ENCODE results near the gene TCIRG1. TPM values are rescaled to one million over a fixed set of nuclear protein-coding genes. Genes with fewer than 3 reads are reported as not detected.
"Not testable (repeated sequence)": the region's sequence is repeated elsewhere in the genome, so short reads cannot be mapped to it uniquely, and the experiment has no call there.

TCIRG1 gene
- polyA plus RNA-seq = 83.1 TPM
- long read RNA-seq, donor 1, partial matches to known transcripts = 0 of 14 reads
- long read RNA-seq, donor 1, other reads (novel, unspliced or antisense) = 11 of 14 reads
- long read RNA-seq, donor 2, partial matches to known transcripts = 22 of 48 reads
- long read RNA-seq, donor 2, other reads (novel, unspliced or antisense) = 23 of 48 reads
- long read RNA-seq, donor 3 = 0 reads
- long read RNA-seq, donor 4 = 0 reads
- long read RNA-seq, donor 5, partial matches to known transcripts = 0 of 3 reads
- long read RNA-seq, donor 5, other reads (novel, unspliced or antisense) = 0 of 3 reads
- long read RNA-seq, donor 6, partial matches to known transcripts = 17 of 44 reads
- long read RNA-seq, donor 6, other reads (novel, unspliced or antisense) = 26 of 44 reads
- long read RNA-seq, donor 7, partial matches to known transcripts = 0 of 2 reads
- long read RNA-seq, donor 7, other reads (novel, unspliced or antisense) = 0 of 2 reads
- long read RNA-seq, donor 8, partial matches to known transcripts = 0 of 2 reads
- long read RNA-seq, donor 8, other reads (novel, unspliced or antisense) = 0 of 2 reads
- long read RNA-seq, donor 9, partial matches to known transcripts = 0 of 1 reads
- long read RNA-seq, donor 9, other reads (novel, unspliced or antisense) = 0 of 1 reads
- long read RNA-seq, donor 10, partial matches to known transcripts = 6 of 26 reads
- long read RNA-seq, donor 10, other reads (novel, unspliced or antisense) = 16 of 26 reads
- long read RNA-seq, donor 11, partial matches to known transcripts = 0 of 3 reads
- long read RNA-seq, donor 11, other reads (novel, unspliced or antisense) = 0 of 3 reads

GRCh38 chr11:68038718-68039525 lies at the start of gene TCIRG1:
Gene TCIRG1 (plus strand): TSS chr11:68039025. CDS start chr11:68041272, 2,247 bp downstream.
- WGBS (ENCODE audit: insufficient coverage, low lambda C conversion rate) = no CpG with 5 or more reads among the region's 51 CpGs
- no peaks in the 10 kb centered on the region for H3K27me3 ChIP-seq (ENCODE audit: control insufficient read depth, insufficient read depth, low read length)
- H3K36me3 ChIP-seq (ENCODE audit: control insufficient read depth, insufficient read depth, low read length) = peaks cover 30% of the 10 kb centered on the region
- no peaks in the 10 kb centered on the region for H3K9me3 ChIP-seq (ENCODE audit: control insufficient read depth, low read depth, low read length)
- H3K27ac ChIP-seq (ENCODE audit: low read length) = peak within 1 kb of the TSS; percentile 76
- H3K4me3 ChIP-seq (ENCODE audit: low read length) = peak within 1 kb of the TSS; percentile 81
- peak; percentile 84 to 90 for DNase-seq
- peaks cover 38% of the 10 kb centered on the region for H3K4me1 ChIP-seq (ENCODE audit: control insufficient read depth, insufficient read depth, low read length)

- not testable (repeated sequence) for H3K27me3 ChIP-seq (ENCODE audit: control insufficient read depth, insufficient read depth, low read length); H3K4me1 ChIP-seq (ENCODE audit: control insufficient read depth, insufficient read depth, low read length); H3K36me3 ChIP-seq (ENCODE audit: control insufficient read depth, insufficient read depth, low read length); H3K9me3 ChIP-seq (ENCODE audit: control insufficient read depth, low read depth, low read length); H3K4me3 ChIP-seq (ENCODE audit: low read length); H3K27ac ChIP-seq (ENCODE audit: low read length)
- DNase-seq = peak in 1 of 2 donors; percentile 79
- WGBS (ENCODE audit: insufficient coverage, low lambda C conversion rate) = no CpG with 5 or more reads among the region's 58 CpGs
These were observed 48.1 kb upstream of the TCIRG1 start for GRCh38 chr11:67990546-67991346.

- not testable (repeated sequence) for H3K9me3 ChIP-seq (ENCODE audit: control insufficient read depth, low read depth, low read length); H3K27me3 ChIP-seq (ENCODE audit: control insufficient read depth, insufficient read depth, low read length); H3K4me1 ChIP-seq (ENCODE audit: control insufficient read depth, insufficient read depth, low read length); H3K36me3 ChIP-seq (ENCODE audit: control insufficient read depth, insufficient read depth, low read length); H3K27ac ChIP-seq (ENCODE audit: low read length); DNase-seq; H3K4me3 ChIP-seq (ENCODE audit: low read length)
- no CpG with 5 or more reads among the region's 70 CpGs for WGBS (ENCODE audit: insufficient coverage, low lambda C conversion rate)
These were observed 47.3 kb upstream of the TCIRG1 start for GRCh38 chr11:67991347-67992121.

- DNase-seq; H3K4me3 ChIP-seq (ENCODE audit: low read length); H3K9me3 ChIP-seq (ENCODE audit: control insufficient read depth, low read depth, low read length); H3K36me3 ChIP-seq (ENCODE audit: control insufficient read depth, insufficient read depth, low read length); H3K27ac ChIP-seq (ENCODE audit: low read length); H3K27me3 ChIP-seq (ENCODE audit: control insufficient read depth, insufficient read depth, low read length): not testable (repeated sequence)
- peaks cover 18% of the 10 kb centered on the region for H3K4me1 ChIP-seq (ENCODE audit: control insufficient read depth, insufficient read depth, low read length)
- no CpG with 5 or more reads among the region's 12 CpGs for WGBS (ENCODE audit: insufficient coverage, low lambda C conversion rate)
These were observed 45.0 kb upstream of the TCIRG1 start for GRCh38 chr11:67993821-67994220.

GRCh38 chr11:67994387-67994786 lies 44.4 kb upstream of the TCIRG1 start:
- H3K27me3 ChIP-seq (ENCODE audit: control insufficient read depth, insufficient read depth, low read length); DNase-seq; H3K36me3 ChIP-seq (ENCODE audit: control insufficient read depth, insufficient read depth, low read length); H3K4me3 ChIP-seq (ENCODE audit: low read length); H3K9me3 ChIP-seq (ENCODE audit: control insufficient read depth, low read depth, low read length); H3K27ac ChIP-seq (ENCODE audit: low read length): not testable (repeated sequence)
- peaks cover 18% of the 10 kb centered on the region for H3K4me1 ChIP-seq (ENCODE audit: control insufficient read depth, insufficient read depth, low read length)
- no CpG with 5 or more reads among the region's 5 CpGs for WGBS (ENCODE audit: insufficient coverage, low lambda C conversion rate)

GRCh38 chr11:67995129-67995528 lies 43.7 kb upstream of the TCIRG1 start:
- H3K4me1 ChIP-seq (ENCODE audit: control insufficient read depth, insufficient read depth, low read length) = peaks cover 18% of the 10 kb centered on the region
- H3K4me3 ChIP-seq (ENCODE audit: low read length); H3K9me3 ChIP-seq (ENCODE audit: control insufficient read depth, low read depth, low read length); DNase-seq; H3K27ac ChIP-seq (ENCODE audit: low read length); H3K27me3 ChIP-seq (ENCODE audit: control insufficient read depth, insufficient read depth, low read length); H3K36me3 ChIP-seq (ENCODE audit: control insufficient read depth, insufficient read depth, low read length): not testable (repeated sequence)
- no CpG with 5 or more reads among the region's 3 CpGs for WGBS (ENCODE audit: insufficient coverage, low lambda C conversion rate)

- no CpG with 5 or more reads among the region's 14 CpGs for WGBS (ENCODE audit: insufficient coverage, low lambda C conversion rate)
- H3K36me3 ChIP-seq (ENCODE audit: control insufficient read depth, insufficient read depth, low read length); H3K27me3 ChIP-seq (ENCODE audit: control insufficient read depth, insufficient read depth, low read length); H3K27ac ChIP-seq (ENCODE audit: low read length); H3K4me3 ChIP-seq (ENCODE audit: low read length); H3K9me3 ChIP-seq (ENCODE audit: control insufficient read depth, low read depth, low read length); DNase-seq: not testable (repeated sequence)
- H3K4me1 ChIP-seq (ENCODE audit: control insufficient read depth, insufficient read depth, low read length) = peaks cover 18% of the 10 kb centered on the region
These were observed 43.2 kb upstream of the TCIRG1 start for GRCh38 chr11:67995579-67995978.

- Histone ChIP-seq H3K4me1 (ENCODE audit: control insufficient read depth, insufficient read depth, low read length) (peaks cover 16% of the 10 kb centered on the region), H3K27me3 (ENCODE audit: control insufficient read depth, insufficient read depth, low read length) (no peaks in the 10 kb centered on the region), H3K4me3 (ENCODE audit: low read length) (no peak overlapping the region), H3K36me3 (ENCODE audit: control insufficient read depth, insufficient read depth, low read length) (no peaks in the 10 kb centered on the region), H3K27ac (ENCODE audit: low read length) (no peak overlapping the region), H3K9me3 (ENCODE audit: control insufficient read depth, low read depth, low read length) (peaks cover 9% of the 10 kb centered on the region)
- peak in 1 of 2 donors; percentile 47 for DNase-seq
- WGBS (ENCODE audit: insufficient coverage, low lambda C conversion rate) = no CpG with 5 or more reads among the region's 13 CpGs
These were observed 42.8 kb upstream of the TCIRG1 start for GRCh38 chr11:67996051-67996450.
